Mammary epithelial cell (primary cell): ENCODE measurements around the gene RBPJL.

Experiments
- CTCF ChIP-seq, 2 donors: IDR thresholded peaks in 1 of 2; conservative IDR thresholded peaks in 1 of 2; 2 replicates each; pipeline ENCODE4 v1.5.1; 2011 to 2012; ENCODE audit warnings: inconsistent platforms in 2 of 2, low read length in 2 of 2, mild to moderate bottlenecking in 2 of 2, control low read depth in 1 of 2, low read depth in 1 of 2; ENCODE audit not compliant: insufficient read depth in 1 of 2; ENCODE audit errors: extremely low read depth in 1 of 2
- EZH2 ChIP-seq: IDR thresholded peaks from 2 replicates; pipeline ENCODE4 v1.6.1; 2012; ENCODE audit warnings: low read length, inconsistent platforms, borderline replicate concordance

DNA sequence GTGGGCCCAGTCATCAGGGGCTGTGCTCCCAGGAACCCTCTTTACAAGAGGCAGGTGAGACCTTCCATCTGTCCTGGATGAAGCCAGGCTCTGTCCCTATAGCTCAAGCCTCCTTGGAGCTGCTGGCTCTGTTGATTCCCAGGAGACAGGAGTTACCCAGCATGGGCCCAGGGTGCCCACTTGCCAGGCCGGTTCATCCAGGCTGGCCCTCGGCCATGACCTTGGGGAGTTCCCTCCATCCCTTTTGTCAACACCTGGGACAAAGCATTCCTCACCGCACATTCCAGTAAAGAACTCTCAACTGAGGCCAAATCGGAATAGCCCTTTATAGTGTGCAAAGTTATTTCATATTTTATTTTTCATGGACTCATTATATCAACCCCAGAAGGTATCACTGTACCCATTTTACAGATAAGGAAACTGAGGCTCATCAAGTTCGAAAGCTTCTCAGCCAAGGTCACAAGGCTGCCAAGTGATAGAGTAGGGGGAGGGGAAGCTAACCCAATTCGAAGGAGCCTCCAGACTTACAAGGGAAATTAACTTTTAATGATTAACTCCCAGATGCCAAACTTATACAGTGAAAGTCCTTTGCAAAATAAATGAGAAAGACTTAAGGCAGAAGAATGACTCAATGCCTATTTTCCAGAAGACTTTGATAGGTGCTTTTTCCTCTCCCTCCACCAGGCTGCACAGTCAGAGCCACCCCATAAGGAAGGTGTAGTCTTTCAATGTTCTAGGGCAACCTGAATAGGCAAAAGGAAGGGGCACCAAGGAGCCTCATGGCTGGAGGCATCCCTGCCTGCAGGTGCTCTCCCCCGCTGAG is 23.1 kb downstream of the RBPJL start:
- no peak for TF ChIP-seq CTCF (conservative IDR thresholded peaks at IDR 0.05 in 1 of 2, IDR thresholded peaks at IDR 0.05 in 1 of 2; ENCODE audit: extremely low read depth in 1 of 2, insufficient read depth in 1 of 2, low read depth in 1 of 2, low read length in 2 of 2)
- TF ChIP-seq EZH2, result no peak
